Measurements from ENCODE around the gene XPA. TPM values are rescaled to one million over a fixed set of nuclear protein-coding genes. Genes with fewer than 3 reads are reported as not detected.

XPA gene
- total RNA-seq, 1 donor from 2014 or later: 9.8 TPM

DNA sequence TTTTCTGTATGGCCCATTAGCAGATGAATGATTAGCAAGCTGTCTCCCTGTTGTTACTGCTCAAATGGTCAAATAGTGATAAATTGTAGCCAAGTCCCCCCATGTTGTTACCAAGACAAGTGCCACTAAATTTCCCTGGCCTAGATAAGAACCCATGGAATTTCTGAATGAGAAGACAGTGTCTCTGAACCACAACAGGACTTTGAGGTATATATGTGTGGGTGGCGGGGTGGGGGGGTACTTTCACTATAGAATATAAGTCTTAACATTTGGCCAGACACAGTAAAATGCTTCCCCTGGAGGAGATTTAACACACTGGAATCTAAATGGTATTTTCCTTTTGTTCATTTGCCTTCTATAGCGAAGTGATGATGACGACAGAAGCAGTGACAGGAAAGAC lies 28.7 kb downstream of the XPA start:
- no peak overlapping the region for H3K4me3 ChIP-seq (ENCODE audit: insufficient read depth, low read depth, low read length)
- no peak for DNase-seq (ENCODE audit: low read depth)
- H3K4me1 ChIP-seq (ENCODE audit: insufficient read depth, low read length): no peaks in the 10 kb centered on the region
- peaks cover 4% of the 10 kb centered on the region for H4K20me1 ChIP-seq (ENCODE audit: insufficient read depth, low read length)
- H3K4me2 ChIP-seq (ENCODE audit: low read length): no peak overlapping the region
- TF ChIP-seq, protein P1, sequence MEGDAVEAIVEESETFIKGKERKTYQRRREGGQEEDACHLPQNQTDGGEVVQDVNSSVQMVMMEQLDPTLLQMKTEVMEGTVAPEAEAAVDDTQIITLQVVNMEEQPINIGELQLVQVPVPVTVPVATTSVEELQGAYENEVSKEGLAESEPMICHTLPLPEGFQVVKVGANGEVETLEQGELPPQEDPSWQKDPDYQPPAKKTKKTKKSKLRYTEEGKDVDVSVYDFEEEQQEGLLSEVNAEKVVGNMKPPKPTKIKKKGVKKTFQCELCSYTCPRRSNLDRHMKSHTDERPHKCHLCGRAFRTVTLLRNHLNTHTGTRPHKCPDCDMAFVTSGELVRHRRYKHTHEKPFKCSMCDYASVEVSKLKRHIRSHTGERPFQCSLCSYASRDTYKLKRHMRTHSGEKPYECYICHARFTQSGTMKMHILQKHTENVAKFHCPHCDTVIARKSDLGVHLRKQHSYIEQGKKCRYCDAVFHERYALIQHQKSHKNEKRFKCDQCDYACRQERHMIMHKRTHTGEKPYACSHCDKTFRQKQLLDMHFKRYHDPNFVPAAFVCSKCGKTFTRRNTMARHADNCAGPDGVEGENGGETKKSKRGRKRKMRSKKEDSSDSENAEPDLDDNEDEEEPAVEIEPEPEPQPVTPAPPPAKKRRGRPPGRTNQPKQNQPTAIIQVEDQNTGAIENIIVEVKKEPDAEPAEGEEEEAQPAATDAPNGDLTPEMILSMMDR (IDR thresholded peaks at IDR 0.05; ENCODE audit: insufficient read depth, low read depth, low read length): no peak
- H3K9me3 ChIP-seq (ENCODE audit: insufficient read depth, low read depth, low read length): no peaks in the 10 kb centered on the region
- peaks cover 79% of the 10 kb centered on the region for H3K36me3 ChIP-seq (ENCODE audit: insufficient read depth, low read length)
- H3K27ac ChIP-seq (ENCODE audit: low read depth, low read length): no peak overlapping the region
- no peaks in the 10 kb centered on the region for H3K27me3 ChIP-seq (ENCODE audit: insufficient read depth, low read length)
- no peak overlapping the region for H3K9ac ChIP-seq (ENCODE audit: low read length)
- peaks cover 3% of the 10 kb centered on the region for H3K36me3 Mint-ChIP-seq (ENCODE audit: low read depth, unreplicated experiment)
- no peak overlapping the region for H3K4me3 Mint-ChIP-seq (ENCODE audit: unreplicated experiment)
- no peak for FAIRE-seq
- no peak overlapping the region for H3K27ac Mint-ChIP-seq (ENCODE audit: unreplicated experiment)
- H3K4me1 Mint-ChIP-seq (ENCODE audit: low read depth, unreplicated experiment): no peaks in the 10 kb centered on the region
- no peaks in the 10 kb centered on the region for H3K9me3 Mint-ChIP-seq (ENCODE audit: unreplicated experiment)
- no peak overlapping the region for H2AFZ ChIP-seq (ENCODE audit: low read depth, low read length)
- no peaks in the 10 kb centered on the region for H3K27me3 Mint-ChIP-seq (ENCODE audit: low read depth, unreplicated experiment)
- no peaks in the 10 kb centered on the region for H3K79me2 ChIP-seq (ENCODE audit: insufficient read depth, low read length)

DNA sequence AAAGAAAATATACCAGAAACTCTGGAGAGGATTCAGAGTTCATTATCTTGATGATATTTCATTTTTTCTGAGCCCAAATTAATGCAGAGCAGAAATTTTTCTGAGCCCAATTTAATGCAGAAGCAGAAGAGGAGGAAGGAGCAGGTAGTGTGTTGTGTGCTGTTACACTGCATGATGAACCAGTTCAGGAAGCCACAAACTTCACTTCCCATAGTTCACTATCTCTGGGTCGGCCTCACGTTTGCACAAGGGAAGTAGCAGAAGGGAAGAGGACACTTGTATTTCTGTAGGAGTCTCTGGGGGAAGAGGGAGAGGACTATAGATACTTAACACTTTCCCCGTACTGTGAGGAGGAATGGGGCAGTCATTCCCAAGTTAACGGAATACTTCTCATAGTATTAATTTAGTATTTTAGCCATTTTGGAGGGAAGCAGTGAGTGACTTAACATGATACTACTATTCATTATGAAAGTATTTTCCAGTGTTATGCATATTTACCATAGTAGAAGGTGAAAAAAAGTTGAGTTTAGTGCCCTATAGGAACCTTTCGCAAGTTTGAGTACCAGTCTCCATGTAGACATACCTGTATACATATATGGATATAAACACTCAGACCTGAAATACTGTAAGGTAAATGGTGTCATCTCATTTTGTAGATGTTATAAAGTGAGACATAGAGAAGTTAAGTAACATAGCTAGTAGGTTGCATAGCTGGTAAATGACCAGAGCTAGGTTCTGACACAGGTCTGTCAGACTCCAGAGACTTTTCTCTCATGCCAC lies 30.0 kb downstream of the XPA start:
- H3K4me1 Mint-ChIP-seq (ENCODE audit: low read depth, unreplicated experiment): no peaks in the 10 kb centered on the region
- Histone ChIP-seq H3K4me1 (ENCODE audit: insufficient read depth, low read length) (no peaks in the 10 kb centered on the region), H3K27ac (ENCODE audit: low read depth, low read length) (no peak overlapping the region), H3K4me2 (ENCODE audit: low read length) (no peak overlapping the region), H3K9me3 (ENCODE audit: insufficient read depth, low read depth, low read length) (no peaks in the 10 kb centered on the region), H2AFZ (ENCODE audit: low read depth, low read length) (no peak overlapping the region), H3K27me3 (ENCODE audit: insufficient read depth, low read length) (no peaks in the 10 kb centered on the region), H3K4me3 (ENCODE audit: insufficient read depth, low read depth, low read length) (no peak overlapping the region), H3K36me3 (ENCODE audit: insufficient read depth, low read length) (peaks cover 73% of the 10 kb centered on the region), H3K9ac (ENCODE audit: low read length) (no peak overlapping the region), H3K79me2 (ENCODE audit: insufficient read depth, low read length) (no peaks in the 10 kb centered on the region), H4K20me1 (ENCODE audit: insufficient read depth, low read length) (peaks cover 4% of the 10 kb centered on the region)
- H3K9me3 Mint-ChIP-seq (ENCODE audit: unreplicated experiment): no peaks in the 10 kb centered on the region
- H3K27me3 Mint-ChIP-seq (ENCODE audit: low read depth, unreplicated experiment): no peaks in the 10 kb centered on the region
- no peak for FAIRE-seq
- no peak overlapping the region for H3K4me3 Mint-ChIP-seq (ENCODE audit: unreplicated experiment)
- DNase-seq (ENCODE audit: low read depth): no peak
- H3K27ac Mint-ChIP-seq (ENCODE audit: unreplicated experiment): no peak overlapping the region
- TF ChIP-seq EZH2 (IDR thresholded peaks at IDR 0.05; ENCODE audit: insufficient read depth, low read length): no peak
- TF ChIP-seq, protein P1 (IDR thresholded peaks at IDR 0.05; ENCODE audit: insufficient read depth, low read depth, low read length): no peak
- H3K36me3 Mint-ChIP-seq (ENCODE audit: low read depth, unreplicated experiment): peaks cover 5% of the 10 kb centered on the region

DNA sequence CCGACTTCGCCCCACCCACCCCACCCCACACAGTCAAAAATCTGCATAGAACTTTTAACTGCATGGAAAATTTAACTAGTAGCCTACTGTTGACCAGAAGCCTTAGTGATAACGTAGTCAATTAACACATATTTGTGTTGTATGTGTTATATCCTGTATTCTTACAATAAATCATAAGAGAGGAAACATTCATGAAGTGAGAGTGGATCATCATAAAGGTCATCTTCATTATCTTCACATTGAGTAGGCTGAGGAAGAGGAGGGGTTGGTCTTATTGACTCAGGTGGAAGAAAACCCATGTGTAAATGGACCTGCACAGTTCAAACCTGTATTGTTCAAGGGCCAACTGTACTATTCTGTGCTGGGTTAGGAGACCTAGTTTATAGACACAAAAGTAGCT lies 31.4 kb downstream of the XPA start:
- no peak overlapping the region for H3K4me3 Mint-ChIP-seq (ENCODE audit: unreplicated experiment)
- H3K36me3 Mint-ChIP-seq (ENCODE audit: low read depth, unreplicated experiment): peaks cover 5% of the 10 kb centered on the region
- H3K9me3 Mint-ChIP-seq (ENCODE audit: unreplicated experiment): no peaks in the 10 kb centered on the region
- Histone ChIP-seq H3K27me3 (ENCODE audit: insufficient read depth, low read length) (no peaks in the 10 kb centered on the region), H3K4me2 (ENCODE audit: low read length) (no peak overlapping the region), H3K79me2 (ENCODE audit: insufficient read depth, low read length) (no peaks in the 10 kb centered on the region), H3K4me3 (ENCODE audit: insufficient read depth, low read depth, low read length) (no peak overlapping the region), H3K9me3 (ENCODE audit: insufficient read depth, low read depth, low read length) (no peaks in the 10 kb centered on the region), H3K4me1 (ENCODE audit: insufficient read depth, low read length) (no peaks in the 10 kb centered on the region), H3K36me3 (ENCODE audit: insufficient read depth, low read length) (peaks cover 70% of the 10 kb centered on the region), H2AFZ (ENCODE audit: low read depth, low read length) (no peak overlapping the region), H4K20me1 (ENCODE audit: insufficient read depth, low read length) (peaks cover 4% of the 10 kb centered on the region), H3K27ac (ENCODE audit: low read depth, low read length) (no peak overlapping the region), H3K9ac (ENCODE audit: low read length) (no peak overlapping the region)
- H3K27me3 Mint-ChIP-seq (ENCODE audit: low read depth, unreplicated experiment): no peaks in the 10 kb centered on the region
- no peak overlapping the region for H3K27ac Mint-ChIP-seq (ENCODE audit: unreplicated experiment)
- FAIRE-seq: peak; percentile 72
- TF ChIP-seq, protein P1 (IDR thresholded peaks at IDR 0.05; ENCODE audit: insufficient read depth, low read depth, low read length): no peak
- no peak for TF ChIP-seq EZH2 (IDR thresholded peaks at IDR 0.05; ENCODE audit: insufficient read depth, low read length)
- H3K4me1 Mint-ChIP-seq (ENCODE audit: low read depth, unreplicated experiment): no peaks in the 10 kb centered on the region
- DNase-seq (ENCODE audit: low read depth): no peak

Data from astrocyte (in vitro differentiated cells and primary cell).